Smooth muscle cell (in vitro differentiated cells): ENCODE data around the gene DMBT1. TPM values are rescaled to one million over a fixed set of nuclear protein-coding genes. Genes with fewer than 3 reads are reported as not detected.

Experiments
- DNase-seq: peaks from one replicate; lab custom pipeline; 2025; ENCODE audit not compliant: unreplicated experiment; lab: John Stamatoyannopoulos, UW
- H2AFZ ChIP-seq: fragments of 200-600 bp; sonication (generic); 2 replicates; pipeline ENCODE4 v1.6.0; 2016; ENCODE audit warnings: antibody characterized with exemption, low read depth, mild to moderate bottlenecking
- H3F3A ChIP-seq: fragments of 200-600 bp; sonication (generic); 2 replicates; pipeline ENCODE4 v1.6.0; 2017; ENCODE audit warnings: antibody characterized with exemption, low read depth
- H3K27ac ChIP-seq: fragments of 200-600 bp; sonication (generic); 2 replicates; pipeline ENCODE4 v1.5.1; 2016; ENCODE audit warnings: low read depth, mild to moderate bottlenecking
- H3K27me3 ChIP-seq: fragments of 200-600 bp; sonication (generic); 2 replicates; pipeline ENCODE4 v1.6.1; 2016; ENCODE audit warnings: low read depth, mild to moderate bottlenecking
- H3K36me3 ChIP-seq: fragments of 200-600 bp; sonication (generic); 2 replicates; pipeline ENCODE4 v1.5.1; 2016; ENCODE audit warnings: low read depth
- H3K4me1 ChIP-seq: fragments of 200-600 bp; sonication (generic); 2 replicates; pipeline ENCODE4 v1.5.1; 2016; ENCODE audit warnings: low read depth
- H3K4me2 ChIP-seq: fragments of 200-600 bp; sonication (generic); 2 replicates; pipeline ENCODE4 v1.6.0; 2016; ENCODE audit warnings: mild to moderate bottlenecking
- H3K4me3 ChIP-seq: fragments of 200-600 bp; sonication (generic); 2 replicates; pipeline ENCODE4 v1.5.1; 2016; ENCODE audit warnings: mild to moderate bottlenecking
- H3K79me2 ChIP-seq: fragments of 200-600 bp; sonication (generic); 2 replicates; pipeline ENCODE4 v1.6.0; 2016; ENCODE audit warnings: low read depth, mild to moderate bottlenecking
- H3K9ac ChIP-seq: fragments of 200-600 bp; sonication (generic); 2 replicates; pipeline ENCODE4 v1.6.0; 2016; ENCODE audit warnings: low read depth
- H3K9me3 ChIP-seq: fragments of 200-600 bp; sonication (generic); replicated peaks from 2 replicates; pipeline ENCODE4 v1.5.1; 2016; ENCODE audit warnings: low read depth
- H4K20me1 ChIP-seq: fragments of 200-600 bp; sonication (generic); 2 replicates; pipeline ENCODE4 v1.6.0; 2016; ENCODE audit warnings: low read depth
- CTCF ChIP-seq: fragments of 200-600 bp; sonication (generic); IDR thresholded peaks from 2 replicates; pipeline ENCODE4 v1.5.1; 2017; ENCODE audit warnings: borderline replicate concordance, mild to moderate bottlenecking, antibody characterized with exemption; ENCODE audit not compliant: insufficient read depth, poor library complexity, severe bottlenecking
- WGBS: methylation state at CpG from one replicate; pipeline ENCODE4 v1.1.7; 2016; ENCODE audit warnings: low lambda C conversion rate; 5-methylcytosine and 5-hydroxymethylcytosine counted together
- polyA plus RNA-seq: library from polyadenylated mRNA; unstranded; fragments of >200 nt; fragmentation: Nextera tagmentation; extraction: Ambion mirVana; gene quantifications from 2 replicates; pipeline ENCODE4 v1.2.1, GENCODE V29; 2016
- total RNA-seq: library from RNA; depleted of rRNA; stranded (reverse); fragments of >200 nt; gene quantifications from 2 replicates; pipeline ENCODE4 v1.2.3, GENCODE V29; 2014

DMBT1 gene
- total and polyA plus RNA-seq, 2 experiments from 2014 or later: not detected

- Histone ChIP-seq H3K4me1 (no peaks in the 10 kb centered on the region), H4K20me1 (no peaks in the 10 kb centered on the region), H3K27me3 (peaks cover 8% of the 10 kb centered on the region), H3K27ac (no peak overlapping the region), H3K9me3 (no peaks in the 10 kb centered on the region), H3F3A (no peaks in the 10 kb centered on the region), H3K79me2 (no peaks in the 10 kb centered on the region), H3K4me3 (no peak overlapping the region), H3K9ac (no peak overlapping the region), H3K36me3 (no peaks in the 10 kb centered on the region), H2AFZ (no peak overlapping the region), H3K4me2 (no peak overlapping the region)
- no peak for TF ChIP-seq CTCF
- no peak for DNase-seq
- WGBS: 90% methylated on average over 5 of the region's 5 CpGs
These were observed 132.2 kb downstream of the DMBT1 start for GRCh38 chr10:122692744-122693143.

Other genes with a start within 250 kb of the DMBT1 start
- 22.7 and 25.6 TPM in 2 replicates for gene PLEKHA1, start 186.0 kb upstream of the DMBT1 start, total RNA-seq
- gene PLEKHA1, start 186.0 kb upstream of the DMBT1 start, polyA plus RNA-seq: 24.6 and 25.3 TPM in 2 replicates
- gene ARMS2, start 106.1 kb upstream of the DMBT1 start, total RNA-seq: not detected in 2 replicates
- not detected in 2 replicates for gene ARMS2, start 106.1 kb upstream of the DMBT1 start, polyA plus RNA-seq
- gene HTRA1, start 99.2 kb upstream of the DMBT1 start, total RNA-seq: 175 and 197 TPM in 2 replicates
- 170 and 257 TPM in 2 replicates for gene HTRA1, start 99.2 kb upstream of the DMBT1 start, polyA plus RNA-seq
- not detected in 2 replicates for gene C10orf120, start 139.1 kb downstream of the DMBT1 start, total RNA-seq
- not detected in 2 replicates for gene C10orf120, start 139.1 kb downstream of the DMBT1 start, polyA plus RNA-seq